K562 (cell line): ENCODE results near the gene NACC1. TPM values are rescaled to one million over a fixed set of nuclear protein-coding genes. Genes with fewer than 3 reads are reported as not detected.

Experiments
- BCL6 ChIP-seq: fragments of 250-450 bp; sonication (Bioruptor Pico); IDR thresholded peaks from 2 replicates; pipeline ENCODE4 v1.4.0; 2020
- CCAR2 ChIP-seq: fragments of 200-400 bp; formaldehyde crosslinking; IDR thresholded peaks from 2 replicates; pipeline ENCODE4 v1.6.1; 2017; ENCODE audit warnings: mild to moderate bottlenecking, low read depth, low read length
- CHD7 ChIP-seq: fragments of 200-600 bp; sonication (generic); IDR thresholded peaks from one replicate; pipeline ENCODE4 v1.6.1; 2012; ENCODE audit warnings: mild to moderate bottlenecking, low read depth, low read length, inconsistent platforms
- ETS2 ChIP-seq: IDR thresholded peaks from 2 replicates; pipeline ENCODE4 v1.6.1; 2016; ENCODE audit warnings: borderline replicate concordance, missing genetic modification characterization, mild to moderate bottlenecking, moderate library complexity, missing compliant biosample characterization; ENCODE audit not compliant: poor library complexity, severe bottlenecking
- HMG20B ChIP-seq: fragments of 250-450 bp; sonication (Bioruptor Pico); IDR thresholded peaks from 2 replicates; pipeline ENCODE4 v1.5.0; 2021; ENCODE audit warnings: mild to moderate bottlenecking
- MTA2 ChIP-seq: fragments of 450-650 bp; IDR thresholded peaks from 2 replicates; pipeline ENCODE4 v1.6.1; 2016; ENCODE audit warnings: low read depth
- PATZ1 ChIP-seq: fragments of 250-450 bp; sonication (Bioruptor Pico); IDR thresholded peaks from 2 replicates; pipeline ENCODE4 v1.5.0; 2020; ENCODE audit warnings: mild to moderate bottlenecking, borderline replicate concordance
- PTRF ChIP-seq: fragments of 450-650 bp; IDR thresholded peaks from 2 replicates; pipeline ENCODE4 v1.6.1; 2016; ENCODE audit warnings: mild to moderate bottlenecking, missing genetic modification characterization, missing compliant biosample characterization
- SRF ChIP-seq, 2 experiments: fragments of 250-450, 450-650 bp in 1 of 2; sonication (Bioruptor Pico) in 1 of 2; sonication (generic) in 1 of 2; formaldehyde crosslinking; IDR thresholded peaks; 2 replicates each; pipeline versions ENCODE4 v1.5.0 to v1.5.1; 2020 to 2022; ENCODE audit warnings: mild to moderate bottlenecking in 1 of 2, missing genetic modification reagents in 1 of 2
- TAL1 ChIP-seq: fragments of 450-650 bp; IDR thresholded peaks from 2 replicates; pipeline ENCODE4 v1.6.1; 2016; ENCODE audit warnings: mild to moderate bottlenecking
- ZNF274 ChIP-seq: IDR thresholded peaks from 2 replicates; pipeline ENCODE4 v1.6.1; 2011; ENCODE audit warnings: low read depth, mild to moderate bottlenecking, low read length, moderate library complexity, borderline replicate concordance
- polyA plus RNA-seq, 8 experiments: library from polyadenylated mRNA; depleted of rRNA in 4 of 8; stranded (reverse) in 5 of 8; unstranded in 3 of 8; fragments of >200 nt; fragmentation: Nextera tagmentation in 2 of 8; fragmentation: Illumina TruSeq in 1 of 8; extraction: Ambion mirVana in 2 of 8; extraction: Trizol in 1 of 8; gene quantifications; 2 replicates each; pipeline versions ENCODE4 v1.2.1 to v1.2.3, GENCODE V29; 2011 to 2014; ENCODE audit warnings: inconsistent platforms in 1 of 8, missing spikeins in 1 of 8
- total RNA-seq, 7 experiments: library from RNA; depleted of rRNA in 6 of 7; stranded (reverse); fragments of >200 nt in 6 of 7; fragmentation: Illumina TruSeq in 2 of 7; extraction: Trizol in 2 of 7; gene quantifications; 2 replicates each; pipeline versions ENCODE4 v1.2.1 to v1.2.3, GENCODE V29; 2011 to 2021; ENCODE audit warnings: low replicate concordance in 1 of 7
- TF ChIP-seq, protein P1 (sequence below): fragments of 250-450 bp; sonication (Bioruptor Pico); IDR thresholded peaks from 2 replicates; pipeline ENCODE4 v1.4.0; 2020; ENCODE audit warnings: mild to moderate bottlenecking

NACC1 gene
- total and polyA plus RNA-seq, 9 of the 15 experiments (the other 6 are each of a cell fraction or from before 2014, with no cell fraction given) = 0.04 to 96.6 (median 25.8) TPM

- no peak for TF ChIP-seq CHD7
- TF ChIP-seq HMG20B (CRISPR knock-in tag) = no peak
- no peak for TF ChIP-seq MTA2
- no peak for TF ChIP-seq SRF (CRISPR knock-in tag; IDR thresholded peaks at IDR 0.05)
- TF ChIP-seq PTRF (tag) = no peak
- no peak for TF ChIP-seq ETS2 (tag)
- no peak for TF ChIP-seq BCL6 (CRISPR knock-in tag)
- TF ChIP-seq TAL1 = no peak; the same call in 1 of the 2 replicates
- no peak for TF ChIP-seq CCAR2
- TF ChIP-seq, protein P1, sequence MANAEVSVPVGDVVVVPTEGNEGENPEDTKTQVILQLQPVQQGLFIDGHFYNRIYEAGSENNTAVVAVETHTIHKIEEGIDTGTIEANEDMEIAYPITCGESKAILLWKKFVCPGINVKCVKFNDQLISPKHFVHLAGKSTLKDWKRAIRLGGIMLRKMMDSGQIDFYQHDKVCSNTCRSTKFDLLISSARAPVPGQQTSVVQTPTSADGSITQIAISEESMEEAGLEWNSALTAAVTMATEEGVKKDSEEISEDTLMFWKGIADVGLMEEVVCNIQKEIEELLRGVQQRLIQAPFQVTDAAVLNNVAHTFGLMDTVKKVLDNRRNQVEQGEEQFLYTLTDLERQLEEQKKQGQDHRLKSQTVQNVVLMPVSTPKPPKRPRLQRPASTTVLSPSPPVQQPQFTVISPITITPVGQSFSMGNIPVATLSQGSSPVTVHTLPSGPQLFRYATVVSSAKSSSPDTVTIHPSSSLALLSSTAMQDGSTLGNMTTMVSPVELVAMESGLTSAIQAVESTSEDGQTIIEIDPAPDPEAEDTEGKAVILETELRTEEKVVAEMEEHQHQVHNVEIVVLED (CRISPR knock-in tag) = no peak
- TF ChIP-seq PATZ1 (CRISPR knock-in tag) = no peak
- no peak for TF ChIP-seq ZNF274
Measured at GRCh38 chr19:13116282-13117175, 1.5 kb upstream of the NACC1 start, which contains the start of gene TRMT1 (continued).
